Esophagus squamous epithelium (tissue), 4 donors: Measurements from ENCODE around the gene POM121L2.

Source experiments
- CTCF ChIP-seq, 6 experiments: fragments of 450-650 bp in 4 of 6; fragments of 200-600 bp in 2 of 6; sonication (generic) in 2 of 6; IDR thresholded peaks; one replicate each; pipeline ENCODE4 v1.5.1; 2016 to 2019; ENCODE audit warnings: antibody characterized with exemption in 6 of 6, mild to moderate bottlenecking in 4 of 6, moderate library complexity in 4 of 6
- POLR2A ChIP-seq, 4 donors: fragments of 450-650 bp; IDR thresholded peaks; one replicate each; pipeline ENCODE4 v1.6.1; 2017; ENCODE audit warnings: antibody characterized with exemption in 4 of 4, mild to moderate bottlenecking in 4 of 4, moderate library complexity in 3 of 4

GRCh38 chr6:27280540-27281000 is 31.5 kb downstream of the POM121L2 start:
- TF ChIP-seq CTCF (IDR thresholded peaks at IDR 0.05) (no peak), POLR2A (IDR thresholded peaks at IDR 0.05) (no peak)
